Astrocyte (in vitro differentiated cells and primary cell): Measurements from ENCODE around the gene DGKI.

Source experiments
- EZH2 ChIP-seq: IDR thresholded peaks from 2 replicates; pipeline ENCODE4 v1.6.1; 2012; ENCODE audit warnings: mild to moderate bottlenecking, low read length, inconsistent platforms; ENCODE audit not compliant: insufficient read depth
- TF ChIP-seq, protein P1 (sequence below): IDR thresholded peaks from 2 replicates; pipeline ENCODE4 v1.5.1; 2011; ENCODE audit warnings: low read depth, mild to moderate bottlenecking, inconsistent platforms, low read length, moderate library complexity; ENCODE audit not compliant: insufficient read depth

DNA sequence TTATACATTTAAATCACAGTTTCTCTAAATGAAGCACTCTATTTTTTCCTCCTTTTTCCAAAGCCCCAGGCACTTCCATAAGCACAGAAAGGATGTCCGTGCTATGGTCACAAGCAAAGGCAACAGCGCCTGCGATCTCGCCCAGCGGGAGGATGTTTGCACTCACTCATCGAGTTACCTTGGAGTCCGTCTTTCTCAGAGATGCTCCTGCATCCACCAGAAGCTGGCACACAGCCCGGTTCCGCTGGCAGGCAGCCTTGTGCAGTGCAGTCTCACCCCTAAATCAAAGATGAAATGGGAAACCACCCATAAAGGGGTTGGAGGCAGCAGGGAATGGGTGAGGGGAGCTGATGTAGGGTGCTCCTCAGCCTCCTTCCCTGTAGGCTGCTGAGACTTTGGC is 451.4 kb downstream of the DGKI start:
- TF ChIP-seq, protein P1, sequence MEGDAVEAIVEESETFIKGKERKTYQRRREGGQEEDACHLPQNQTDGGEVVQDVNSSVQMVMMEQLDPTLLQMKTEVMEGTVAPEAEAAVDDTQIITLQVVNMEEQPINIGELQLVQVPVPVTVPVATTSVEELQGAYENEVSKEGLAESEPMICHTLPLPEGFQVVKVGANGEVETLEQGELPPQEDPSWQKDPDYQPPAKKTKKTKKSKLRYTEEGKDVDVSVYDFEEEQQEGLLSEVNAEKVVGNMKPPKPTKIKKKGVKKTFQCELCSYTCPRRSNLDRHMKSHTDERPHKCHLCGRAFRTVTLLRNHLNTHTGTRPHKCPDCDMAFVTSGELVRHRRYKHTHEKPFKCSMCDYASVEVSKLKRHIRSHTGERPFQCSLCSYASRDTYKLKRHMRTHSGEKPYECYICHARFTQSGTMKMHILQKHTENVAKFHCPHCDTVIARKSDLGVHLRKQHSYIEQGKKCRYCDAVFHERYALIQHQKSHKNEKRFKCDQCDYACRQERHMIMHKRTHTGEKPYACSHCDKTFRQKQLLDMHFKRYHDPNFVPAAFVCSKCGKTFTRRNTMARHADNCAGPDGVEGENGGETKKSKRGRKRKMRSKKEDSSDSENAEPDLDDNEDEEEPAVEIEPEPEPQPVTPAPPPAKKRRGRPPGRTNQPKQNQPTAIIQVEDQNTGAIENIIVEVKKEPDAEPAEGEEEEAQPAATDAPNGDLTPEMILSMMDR: no peak
- TF ChIP-seq EZH2: no peak
